ENCODE data around the gene CKM. TPM values are rescaled to one million over a fixed set of nuclear protein-coding genes. Genes with fewer than 3 reads are reported as not detected.

CKM gene
- total and polyA plus RNA-seq, 12 donors = 2,078 to 7,765 (median 4,407) TPM

GRCh38 chr19:45258862-45259261 is 63.8 kb downstream of the CKM start:
- no peak for DNase-seq
- TF ChIP-seq CTCF (IDR thresholded peaks at IDR 0.05) = no peak
- intact Hi-C loops (cut with DNase I) = loop anchor here in 4 of 10 donors (5.0 to 10.0 kb wide), 3 partner anchors 66 to 78 kb away; partner anchors contain the start of gene CKM (in 1 of the 4)
- H3K4me1 ChIP-seq = peaks cover 3 to 12% (median 6%) of the 10 kb centered on the region in 9 donors
- H3K4me3 ChIP-seq = no peak overlapping the region
- H3K9me3 ChIP-seq = no peaks in the 10 kb centered on the region
- ATAC-seq = no peak
- H3K36me3 ChIP-seq = peaks cover 0 to 32% (median 0%) of the 10 kb centered on the region in 9 donors
- H3K27me3 ChIP-seq = no peaks in the 10 kb centered on the region
- no peak overlapping the region for H3K27ac ChIP-seq
- 96% methylated on average over 19 of the region's 19 CpGs for whole genome bisulfite sequencing, 2 donors

- H3K27ac ChIP-seq = no peak overlapping the region
- ATAC-seq = no peak
- peaks cover 11 to 32% (median 26%) of the 10 kb centered on the region in 9 donors for H3K4me1 ChIP-seq
- H3K9me3 ChIP-seq = no peaks in the 10 kb centered on the region
- 97% methylated on average over 4 of the region's 4 CpGs for WGBS, 2 donors
- H3K36me3 ChIP-seq = peaks cover 0 to 22% (median 0%) of the 10 kb centered on the region in 9 donors
- TF ChIP-seq CTCF (IDR thresholded peaks at IDR 0.05) = no peak
- no peaks in the 10 kb centered on the region for H3K27me3 ChIP-seq
- no peak overlapping the region for H3K4me3 ChIP-seq
- DNase-seq = no peak
- intact Hi-C loops (cut with DNase I) = loop anchor here in 4 of 10 donors (5.0 to 10.0 kb wide), 3 partner anchors 68 to 80 kb away; partner anchors contain the start of gene CKM (in 1 of the 4)
These were observed 65.8 kb downstream of the CKM start for GRCh38 chr19:45256836-45257235.

Other genes starting within 250 kb of the CKM start
- gene ZNF296, start 246.4 kb downstream of the CKM start, total RNA-seq = under 1 TPM in 5 of 10 donors, not detected in 5; 0.15 to 0.29 (median 0.21) TPM
- under 1 TPM; 0.22 to 0.95 TPM for gene ZNF296, start 246.4 kb downstream of the CKM start, polyA plus RNA-seq
- 10 to 100 TPM; 10.7 to 23.5 (median 13.0) TPM for gene GEMIN7, start 243.6 kb downstream of the CKM start, total RNA-seq
- 10 to 100 TPM; 25.9 to 38.2 TPM for gene GEMIN7, start 243.6 kb downstream of the CKM start, polyA plus RNA-seq
- gene PPP1R37, start 229.7 kb downstream of the CKM start, total RNA-seq = 10 to 100 TPM; 12.5 to 19.2 (median 15.8) TPM
- 10 to 100 TPM; 20.9 to 38.3 TPM for gene PPP1R37, start 229.7 kb downstream of the CKM start, polyA plus RNA-seq
- under 1 TPM in 3 of 10 donors, not detected in 7; 0.06 to 0.09 (median 0.07) TPM for gene NKPD1, start 161.9 kb downstream of the CKM start, total RNA-seq
- gene NKPD1, start 161.9 kb downstream of the CKM start, polyA plus RNA-seq = under 1 TPM; 0.06 to 0.07 TPM
- gene TRAPPC6A, start 144.6 kb downstream of the CKM start, total RNA-seq = 10 to 100 TPM; 14.3 to 24.9 (median 16.8) TPM
- 10 to 100 TPM; 15.9 to 18.9 TPM for gene TRAPPC6A, start 144.6 kb downstream of the CKM start, polyA plus RNA-seq
- gene BLOC1S3, start 144.1 kb downstream of the CKM start, total RNA-seq = 1 to 10 TPM; 2.8 to 8.6 (median 4.8) TPM
- 1 to 10 TPM; 2.2 to 6.1 TPM for gene BLOC1S3, start 144.1 kb downstream of the CKM start, polyA plus RNA-seq
- gene EXOC3L2, start 77.5 kb downstream of the CKM start, total RNA-seq = 1 to 10 TPM in 5 of 10 donors, under 1 TPM in 5; 0.27 to 2.0 (median 1.1) TPM
- gene EXOC3L2, start 77.5 kb downstream of the CKM start, polyA plus RNA-seq = 1 to 10 TPM; 1.2 to 1.8 TPM
- gene MARK4, start 71.6 kb downstream of the CKM start, total RNA-seq = 10 to 100 TPM; 24.8 to 45.3 (median 33.7) TPM
- gene MARK4, start 71.6 kb downstream of the CKM start, polyA plus RNA-seq = 10 to 100 TPM; 13.8 to 21.4 TPM
- under 1 TPM in 2 of 10 donors, not detected in 8; 0.14 TPM for gene KLC3, start 17.9 kb upstream of the CKM start, total RNA-seq
- under 1 TPM in 1 of 2 donors, not detected in 1; 0.16 TPM for gene KLC3, start 17.9 kb upstream of the CKM start, polyA plus RNA-seq
- gene ERCC2, start 47.7 kb upstream of the CKM start, total RNA-seq = 10 to 100 TPM; 11.4 to 15.2 (median 14.1) TPM
- gene ERCC2, start 47.7 kb upstream of the CKM start, polyA plus RNA-seq = 10 to 100 TPM in 1 of 2 donors, 1 to 10 TPM in 1; 6.5 to 11.8 TPM
- 100 to 1,000 TPM; 134 to 204 (median 166) TPM for gene PPP1R13L, start 82.2 kb upstream of the CKM start, total RNA-seq
- gene PPP1R13L, start 82.2 kb upstream of the CKM start, polyA plus RNA-seq = 100 to 1,000 TPM in 1 of 2 donors, 10 to 100 TPM in 1; 85.2 to 265 TPM
- gene POLR1G, start 83.8 kb upstream of the CKM start, total RNA-seq = 1 to 10 TPM; 4.1 to 9.8 (median 5.6) TPM
- gene POLR1G, start 83.8 kb upstream of the CKM start, polyA plus RNA-seq = 1 to 10 TPM; 5.1 to 8.2 TPM
- gene ERCC1, start 101.0 kb upstream of the CKM start, total RNA-seq = 100 to 1,000 TPM; 113 to 194 (median 136) TPM
- 100 to 1,000 TPM; 147 to 183 TPM for gene ERCC1, start 101.0 kb upstream of the CKM start, polyA plus RNA-seq
- 10 to 100 TPM in 2 of 10 donors, 1 to 10 TPM in 7, under 1 TPM in 1; 0.39 to 54.5 (median 4.9) TPM for gene FOSB, start 145.1 kb upstream of the CKM start, total RNA-seq
- 1 to 10 TPM; 2.1 to 5.5 TPM for gene FOSB, start 145.1 kb upstream of the CKM start, polyA plus RNA-seq
- gene RTN2, start 174.2 kb upstream of the CKM start, total RNA-seq = 10 to 100 TPM; 15.9 to 33.7 (median 21.8) TPM
- gene RTN2, start 174.2 kb upstream of the CKM start, polyA plus RNA-seq = 10 to 100 TPM; 11.1 to 13.3 TPM
- 1 to 10 TPM in 1 of 10 donors, under 1 TPM in 4, not detected in 5; 0.32 to 3.6 (median 0.57) TPM for gene PPM1N, start 175.6 kb upstream of the CKM start, total RNA-seq
- gene PPM1N, start 175.6 kb upstream of the CKM start, polyA plus RNA-seq = under 1 TPM; 0.51 to 0.68 TPM
- 10 to 100 TPM; 24.9 to 78.6 (median 42.3) TPM for gene VASP, start 184.6 kb upstream of the CKM start, total RNA-seq
- gene VASP, start 184.6 kb upstream of the CKM start, polyA plus RNA-seq = 10 to 100 TPM; 62.3 to 70.0 TPM